DOHH2 (cell line): ENCODE measurements around the gene TNRC6C.

ENCODE experiments used
- EZH2phosphoT487 ChIP-seq: fragments of 200-600 bp; sonication (generic); IDR thresholded peaks from 2 replicates; pipeline ENCODE4 v1.6.1; 2017; ENCODE audit warnings: borderline replicate concordance, mild to moderate bottlenecking, antibody characterized with exemption, low read length, moderate library complexity, mixed read lengths
- TF ChIP-seq, protein P1 (sequence below): fragments of 200-600 bp; sonication (generic); IDR thresholded peaks from one replicate; pipeline ENCODE4 v1.5.1; 2014; ENCODE audit warnings: antibody characterized with exemption, mild to moderate bottlenecking, low read depth, low read length; ENCODE audit not compliant: poor library complexity, severe bottlenecking

DNA sequence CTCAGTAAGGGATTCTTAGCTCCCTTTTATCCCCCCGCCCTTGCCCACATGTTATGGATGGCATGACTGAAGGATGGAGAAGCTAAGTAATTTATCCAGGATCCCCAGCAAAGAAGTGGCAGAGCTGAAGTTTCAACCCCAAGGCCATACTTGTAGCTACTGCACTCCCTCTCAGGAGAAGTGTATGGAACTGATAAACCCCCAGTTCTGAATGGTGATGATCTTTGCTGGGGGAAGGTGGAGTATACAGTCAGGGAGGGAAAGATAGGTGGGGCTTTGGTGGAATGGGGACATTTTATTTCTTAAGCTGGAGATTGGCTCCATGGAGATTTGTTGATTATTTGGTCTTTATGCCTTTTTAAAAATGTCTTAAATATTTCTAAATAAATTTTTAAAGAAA is 58.3 kb downstream of the TNRC6C start:
- TF ChIP-seq, protein P1, sequence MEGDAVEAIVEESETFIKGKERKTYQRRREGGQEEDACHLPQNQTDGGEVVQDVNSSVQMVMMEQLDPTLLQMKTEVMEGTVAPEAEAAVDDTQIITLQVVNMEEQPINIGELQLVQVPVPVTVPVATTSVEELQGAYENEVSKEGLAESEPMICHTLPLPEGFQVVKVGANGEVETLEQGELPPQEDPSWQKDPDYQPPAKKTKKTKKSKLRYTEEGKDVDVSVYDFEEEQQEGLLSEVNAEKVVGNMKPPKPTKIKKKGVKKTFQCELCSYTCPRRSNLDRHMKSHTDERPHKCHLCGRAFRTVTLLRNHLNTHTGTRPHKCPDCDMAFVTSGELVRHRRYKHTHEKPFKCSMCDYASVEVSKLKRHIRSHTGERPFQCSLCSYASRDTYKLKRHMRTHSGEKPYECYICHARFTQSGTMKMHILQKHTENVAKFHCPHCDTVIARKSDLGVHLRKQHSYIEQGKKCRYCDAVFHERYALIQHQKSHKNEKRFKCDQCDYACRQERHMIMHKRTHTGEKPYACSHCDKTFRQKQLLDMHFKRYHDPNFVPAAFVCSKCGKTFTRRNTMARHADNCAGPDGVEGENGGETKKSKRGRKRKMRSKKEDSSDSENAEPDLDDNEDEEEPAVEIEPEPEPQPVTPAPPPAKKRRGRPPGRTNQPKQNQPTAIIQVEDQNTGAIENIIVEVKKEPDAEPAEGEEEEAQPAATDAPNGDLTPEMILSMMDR, result no peak
- no peak for TF ChIP-seq EZH2phosphoT487
